ENCODE results near the gene SRRM4.
"Not testable (repeated sequence)": the region's sequence is repeated elsewhere in the genome, so short reads cannot be mapped to it uniquely, and the experiment has no call there.

SRRM4 gene

DNA sequence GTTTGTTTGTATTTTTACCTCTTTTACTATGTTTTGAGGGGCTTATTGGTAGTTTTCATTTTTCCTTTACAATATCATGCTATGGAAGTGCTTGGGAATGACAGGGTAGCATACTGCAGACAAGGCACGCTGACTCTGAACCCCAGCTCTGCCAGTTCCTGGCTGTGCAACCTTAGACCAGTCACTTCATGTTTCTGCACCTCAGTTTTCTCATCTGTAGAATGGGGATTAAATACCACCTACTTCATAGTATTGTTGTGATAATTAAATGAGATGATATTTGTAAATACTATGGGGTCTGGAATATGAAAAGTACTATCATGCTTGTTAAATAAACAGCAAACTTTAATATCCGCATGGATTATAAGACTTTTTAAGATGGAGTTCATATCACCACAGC lies 35.4 kb downstream of the SRRM4 start:
- Mint-ChIP-seq H3K4me1 (no peaks in the 10 kb centered on the region), H3K4me3 (no peak overlapping the region)

DNA sequence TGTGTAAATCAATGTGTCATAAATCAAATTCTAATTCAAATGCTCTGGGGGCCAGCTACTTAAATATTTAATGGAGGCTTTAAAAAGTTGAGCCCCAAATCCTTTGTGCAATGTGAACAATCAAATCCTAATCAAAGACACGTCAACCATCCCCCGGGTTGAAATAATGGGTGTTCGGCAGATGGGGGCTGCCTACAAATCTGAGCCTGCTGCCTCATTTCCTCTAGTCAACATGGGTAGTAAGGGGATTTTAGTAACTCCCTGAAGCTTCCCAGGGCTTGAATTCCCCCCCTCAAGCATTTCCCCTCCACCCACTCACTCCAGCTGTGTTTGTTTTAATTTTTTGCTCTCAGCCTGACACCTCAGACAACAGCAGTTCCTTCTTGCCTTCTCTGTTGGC lies 37.8 kb downstream of the SRRM4 start:
- Mint-ChIP-seq H3K27ac (ENCODE audit: low read depth) (no peak overlapping the region), H3K9me3 (peaks cover 20% of the 10 kb centered on the region), H3K4me1 (no peaks in the 10 kb centered on the region), H3K4me3 (no peak overlapping the region), H3K36me3 (ENCODE audit: insufficient read depth) (no peaks in the 10 kb centered on the region), H3K27me3 (peaks cover 8% of the 10 kb centered on the region)
- no peak for DNase-seq (ENCODE audit: low spot score in 2 of 2)
- ATAC-seq (replicated peaks; ENCODE audit: extremely low read depth, poor library complexity, severe bottlenecking) = no peak

More for the DNA sequence above, 35.4 kb downstream of the SRRM4 start:
- Mint-ChIP-seq H3K27ac (ENCODE audit: low read depth) (no peak overlapping the region), H3K9me3 (peaks cover 27% of the 10 kb centered on the region), H3K27me3 (peaks cover 8% of the 10 kb centered on the region), H3K36me3 (ENCODE audit: insufficient read depth) (no peaks in the 10 kb centered on the region)
- DNase-seq (ENCODE audit: low spot score in 2 of 2) (no peak), ATAC-seq (replicated peaks; ENCODE audit: extremely low read depth, poor library complexity, severe bottlenecking) (no peak)

DNA sequence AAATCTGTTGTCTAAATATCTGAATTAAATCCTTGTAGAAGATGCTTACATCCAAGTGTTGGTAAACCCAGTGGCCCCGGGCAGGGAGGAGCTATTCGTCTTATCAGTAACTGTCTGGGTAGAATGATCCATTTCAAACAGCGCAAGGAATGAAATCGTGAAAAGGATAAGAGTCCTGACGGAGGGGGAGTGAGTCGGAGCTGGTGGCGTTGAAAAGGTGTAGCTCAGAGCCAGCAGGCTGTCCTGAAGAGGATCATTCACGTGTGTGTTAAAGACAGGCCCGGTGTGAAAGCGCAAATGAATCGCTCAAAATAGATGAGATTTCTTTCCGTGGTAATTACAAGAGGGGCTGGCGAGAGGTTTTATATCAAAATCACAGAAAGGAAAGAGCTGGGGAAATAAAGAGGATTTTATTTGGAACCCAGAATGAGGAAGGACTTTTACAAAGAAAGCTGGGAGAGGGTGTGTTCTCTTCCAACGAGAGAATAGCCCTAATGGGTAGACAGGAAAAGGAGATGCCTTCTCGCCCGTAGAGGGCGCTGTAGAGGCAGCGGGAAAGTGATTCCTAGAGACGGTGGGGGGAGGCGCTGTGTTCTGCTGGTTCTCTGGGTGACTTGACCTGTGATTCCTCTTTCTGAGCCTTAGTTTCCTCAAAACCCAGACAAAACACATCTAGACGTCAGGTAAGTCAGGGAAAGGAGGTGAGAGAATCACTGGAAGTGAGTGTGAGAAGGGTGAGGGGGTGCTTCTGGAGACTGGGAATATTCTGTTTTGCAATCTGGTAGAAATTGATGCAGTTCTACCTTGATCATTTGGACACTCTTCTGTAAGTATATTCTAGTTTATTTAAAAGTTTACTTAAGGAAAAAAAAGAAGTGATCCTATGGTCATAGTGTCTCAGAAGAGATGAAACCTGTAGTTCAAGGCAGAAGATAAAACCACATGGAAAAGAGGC lies 39.3 kb downstream of the SRRM4 start:
- Mint-ChIP-seq H3K4me1 (no peaks in the 10 kb centered on the region), H3K9me3 (peaks cover 17% of the 10 kb centered on the region), H3K4me3 (no peak overlapping the region), H3K27me3 (peaks cover 8% of the 10 kb centered on the region), H3K36me3 (ENCODE audit: insufficient read depth) (no peaks in the 10 kb centered on the region), H3K27ac (ENCODE audit: low read depth) (no peak overlapping the region)
- DNase-seq (ENCODE audit: low spot score in 2 of 2) (no peak), ATAC-seq (replicated peaks; ENCODE audit: extremely low read depth, poor library complexity, severe bottlenecking) (no peak)

DNA sequence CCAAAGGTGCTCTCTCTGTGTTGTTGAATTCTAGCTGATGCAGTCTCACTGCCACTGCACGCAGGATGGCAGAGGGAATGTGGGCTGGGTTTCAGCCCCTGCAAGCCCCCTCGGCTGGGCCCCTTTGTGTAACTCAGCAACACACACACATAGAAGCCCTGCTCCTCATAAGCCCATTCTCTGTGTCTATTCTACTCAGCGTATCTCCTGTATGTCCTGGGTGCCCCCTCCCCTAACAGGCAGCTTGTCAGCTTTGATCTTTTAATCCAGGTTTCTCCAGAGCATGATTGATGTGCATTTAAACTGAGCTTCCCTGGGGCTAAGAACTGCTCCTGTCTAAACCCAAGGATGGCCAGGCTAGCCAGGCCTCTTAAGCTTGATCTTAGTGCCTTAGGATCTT lies 43.0 kb downstream of the SRRM4 start:
- ATAC-seq (replicated peaks; ENCODE audit: extremely low read depth, poor library complexity, severe bottlenecking) (no peak), DNase-seq (ENCODE audit: low spot score in 2 of 2) (no peak)
- no peaks in the 10 kb centered on the region for H3K36me3 Mint-ChIP-seq (ENCODE audit: insufficient read depth)
- no peaks in the 10 kb centered on the region for H3K4me1 Mint-ChIP-seq
- no peak overlapping the region for H3K27ac Mint-ChIP-seq (ENCODE audit: low read depth)
- no peak overlapping the region for H3K4me3 Mint-ChIP-seq
- peaks cover 3% of the 10 kb centered on the region for H3K27me3 Mint-ChIP-seq
- H3K9me3 Mint-ChIP-seq = peaks cover 13% of the 10 kb centered on the region

DNA sequence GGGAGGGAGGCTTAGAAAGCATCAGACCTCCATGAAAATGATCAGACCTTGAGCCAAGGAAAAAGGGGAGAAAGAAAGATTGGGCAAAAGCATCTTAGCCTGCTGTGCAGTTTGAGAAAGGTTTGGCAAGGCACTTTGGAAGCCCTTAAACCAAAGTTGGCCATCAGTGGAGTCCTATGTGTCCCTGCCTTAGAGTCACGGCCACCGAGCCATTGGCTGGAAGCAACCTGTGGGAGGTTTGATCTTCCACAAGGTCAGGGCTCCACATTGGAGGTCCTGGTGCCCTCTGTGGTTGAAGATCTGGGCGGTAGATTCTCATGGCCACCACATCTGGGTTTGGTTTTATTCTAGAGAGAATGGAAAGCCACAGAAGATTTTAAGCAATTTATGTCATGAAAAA lies 44.4 kb downstream of the SRRM4 start:
- H3K9me3 Mint-ChIP-seq = peaks cover 6% of the 10 kb centered on the region
- DNase-seq (ENCODE audit: low spot score in 2 of 2) = no peak
- no peaks in the 10 kb centered on the region for H3K27me3 Mint-ChIP-seq
- no peaks in the 10 kb centered on the region for H3K36me3 Mint-ChIP-seq (ENCODE audit: insufficient read depth)
- no peaks in the 10 kb centered on the region for H3K4me1 Mint-ChIP-seq
- no peak for ATAC-seq (replicated peaks; ENCODE audit: extremely low read depth, poor library complexity, severe bottlenecking)
- H3K27ac Mint-ChIP-seq (ENCODE audit: low read depth) = no peak overlapping the region
- H3K4me3 Mint-ChIP-seq = no peak overlapping the region

DNA sequence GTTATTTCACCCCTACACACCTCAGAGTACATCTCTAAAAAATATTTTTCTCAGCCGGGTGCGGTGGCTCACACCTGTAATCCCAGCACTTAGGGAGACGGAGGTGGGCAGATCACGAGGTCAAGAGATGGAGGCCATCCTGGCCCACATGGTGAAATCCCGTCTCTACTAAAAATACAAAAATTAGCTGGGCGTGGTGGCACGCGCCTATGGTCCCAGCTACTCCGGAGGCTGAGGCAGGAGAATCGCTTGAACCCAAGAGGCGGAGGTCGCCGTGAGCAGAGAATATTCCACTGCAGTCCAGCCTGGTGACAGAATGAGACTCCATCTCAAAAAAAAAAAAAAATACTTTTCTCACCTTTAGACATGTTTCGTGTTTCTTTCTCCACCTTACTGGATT lies 52.0 kb downstream of the SRRM4 start:
- H3K36me3 Mint-ChIP-seq (ENCODE audit: insufficient read depth) = not testable (repeated sequence)

DNA sequence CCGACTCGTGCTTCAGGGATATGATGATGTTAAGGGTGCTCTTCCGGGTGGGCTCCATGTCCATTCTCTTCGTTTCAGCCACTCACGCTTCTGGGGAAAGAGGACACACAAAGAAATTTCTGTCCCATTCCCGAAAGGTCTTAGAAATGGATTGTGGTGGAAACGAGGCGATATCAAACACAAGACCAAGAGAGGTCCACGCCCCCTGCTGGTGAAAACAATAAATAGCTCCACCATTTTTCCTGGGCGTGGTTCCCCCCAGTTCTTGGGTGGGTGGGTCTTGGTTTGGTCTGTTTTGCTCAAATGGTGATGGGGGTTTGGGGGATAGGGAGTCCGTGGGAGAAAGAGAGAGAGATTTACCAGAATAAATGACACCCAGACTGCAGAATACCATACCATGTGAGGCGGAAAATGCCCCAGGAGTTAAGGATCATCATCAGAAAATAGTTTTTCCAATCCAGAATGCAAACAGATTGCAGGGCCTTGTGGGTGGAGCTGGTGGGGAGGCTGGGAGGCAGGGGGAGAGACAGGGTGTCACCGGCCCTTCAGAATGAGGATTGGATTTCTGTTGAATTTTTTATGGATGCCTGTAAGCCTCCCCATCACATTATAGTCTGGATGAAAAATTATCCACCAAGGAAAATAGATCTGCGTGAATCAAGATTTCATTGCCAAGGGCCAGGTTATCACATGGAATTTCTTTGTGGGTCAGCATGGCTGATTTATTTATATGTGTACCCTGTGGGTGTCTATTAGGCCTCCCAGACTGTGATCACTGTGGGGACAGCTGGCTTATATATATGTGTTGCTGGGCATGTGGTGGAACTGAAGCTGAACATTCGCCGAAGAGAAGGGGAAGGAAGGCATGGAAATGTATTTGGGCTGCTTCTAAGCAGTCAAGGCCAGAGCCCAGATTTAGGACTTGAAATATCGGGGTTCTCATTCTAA lies 55.8 kb downstream of the SRRM4 start:
- peaks cover 2% of the 10 kb centered on the region for H3K36me3 Mint-ChIP-seq (ENCODE audit: insufficient read depth)
- ATAC-seq (replicated peaks; ENCODE audit: extremely low read depth, poor library complexity, severe bottlenecking) (no peak), DNase-seq (ENCODE audit: low spot score in 2 of 2) (no peak)
- H3K27ac Mint-ChIP-seq (ENCODE audit: low read depth) = no peak overlapping the region
- H3K27me3 Mint-ChIP-seq = no peaks in the 10 kb centered on the region
- H3K4me1 Mint-ChIP-seq = no peaks in the 10 kb centered on the region
- H3K4me3 Mint-ChIP-seq = no peak overlapping the region
- no peaks in the 10 kb centered on the region for H3K9me3 Mint-ChIP-seq

More for the DNA sequence above, 52.0 kb downstream of the SRRM4 start:
- not testable (repeated sequence) for H3K27me3 Mint-ChIP-seq; ATAC-seq (replicated peaks; ENCODE audit: extremely low read depth, poor library complexity, severe bottlenecking); H3K9me3 Mint-ChIP-seq; H3K4me1 Mint-ChIP-seq; DNase-seq (ENCODE audit: low spot score in 2 of 2); H3K27ac Mint-ChIP-seq (ENCODE audit: low read depth); H3K4me3 Mint-ChIP-seq

DNA sequence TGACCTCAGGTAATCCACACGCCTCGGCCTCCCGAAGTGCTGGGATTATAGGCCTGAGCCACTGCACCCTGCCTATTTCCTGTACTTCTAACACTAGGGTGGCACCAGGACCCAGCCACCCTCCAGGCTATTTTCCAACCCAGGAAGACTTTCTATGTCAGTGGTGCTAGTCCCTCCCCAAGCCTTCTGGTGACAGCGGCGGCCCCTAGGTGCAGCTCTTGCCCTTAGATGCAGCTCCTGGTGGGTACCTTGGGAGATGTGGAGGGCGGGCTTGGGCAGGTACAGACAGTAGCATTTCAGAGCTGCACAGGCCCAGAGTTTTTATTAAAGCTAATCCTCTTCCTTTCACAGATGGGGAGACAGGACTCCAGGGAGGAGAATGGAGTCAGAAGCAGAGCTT lies 62.8 kb downstream of the SRRM4 start:
- no peak overlapping the region for H3K4me3 Mint-ChIP-seq
- peaks cover 1% of the 10 kb centered on the region for H3K36me3 Mint-ChIP-seq (ENCODE audit: insufficient read depth)
- peaks cover 5% of the 10 kb centered on the region for H3K9me3 Mint-ChIP-seq
- ATAC-seq (replicated peaks; ENCODE audit: extremely low read depth, poor library complexity, severe bottlenecking) = no peak
- no peak overlapping the region for H3K27ac Mint-ChIP-seq (ENCODE audit: low read depth)
- H3K27me3 Mint-ChIP-seq = no peaks in the 10 kb centered on the region
- no peak for DNase-seq (ENCODE audit: low spot score in 2 of 2)
- no peaks in the 10 kb centered on the region for H3K4me1 Mint-ChIP-seq

DNA sequence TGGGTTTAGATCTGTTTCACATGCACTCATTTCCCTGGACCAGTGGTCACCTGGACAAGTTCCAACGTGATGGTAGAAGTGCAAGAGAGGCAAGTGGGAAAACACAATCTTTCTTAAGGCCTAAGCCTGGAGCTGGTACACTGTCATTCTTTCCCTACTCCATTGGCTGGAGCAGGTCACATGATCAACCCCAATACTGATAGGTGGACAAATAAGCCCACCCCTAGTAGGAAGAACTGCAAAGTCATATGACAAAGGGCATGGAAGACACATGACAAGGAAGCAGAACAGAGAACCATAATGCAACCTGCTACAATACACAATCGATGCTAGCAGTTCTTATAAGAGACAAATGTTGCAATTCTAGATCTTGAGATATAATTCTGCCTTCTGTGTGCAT lies 66.3 kb downstream of the SRRM4 start:
- H3K36me3 Mint-ChIP-seq (ENCODE audit: insufficient read depth) = peaks cover 4% of the 10 kb centered on the region
- no peaks in the 10 kb centered on the region for H3K4me1 Mint-ChIP-seq
- no peak overlapping the region for H3K27ac Mint-ChIP-seq (ENCODE audit: low read depth)
- H3K27me3 Mint-ChIP-seq = no peaks in the 10 kb centered on the region
- peaks cover 8% of the 10 kb centered on the region for H3K9me3 Mint-ChIP-seq
- no peak overlapping the region for H3K4me3 Mint-ChIP-seq
- no peak for DNase-seq (ENCODE audit: low spot score in 2 of 2)
- ATAC-seq (replicated peaks; ENCODE audit: extremely low read depth, poor library complexity, severe bottlenecking) = no peak

DNA sequence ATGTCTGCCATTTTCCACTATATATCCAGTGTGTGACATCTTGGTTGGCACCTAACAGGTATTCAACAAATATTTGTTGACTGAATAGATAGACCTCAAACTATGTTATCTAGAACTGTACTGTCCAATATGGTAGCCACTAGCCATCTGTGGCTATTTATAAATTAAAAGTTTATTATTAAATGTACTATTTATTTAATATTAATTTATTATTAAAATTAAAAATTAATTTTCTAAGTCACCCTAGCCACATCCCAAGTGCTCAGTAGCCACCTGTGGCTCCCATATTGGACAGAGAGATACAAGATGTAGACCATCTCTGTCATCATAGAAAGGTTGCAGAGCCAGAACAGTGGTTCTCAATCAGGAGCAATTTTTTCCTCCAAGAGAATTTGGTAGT lies 69.3 kb downstream of the SRRM4 start:
- no peak for ATAC-seq (replicated peaks; ENCODE audit: extremely low read depth, poor library complexity, severe bottlenecking)

DNA sequence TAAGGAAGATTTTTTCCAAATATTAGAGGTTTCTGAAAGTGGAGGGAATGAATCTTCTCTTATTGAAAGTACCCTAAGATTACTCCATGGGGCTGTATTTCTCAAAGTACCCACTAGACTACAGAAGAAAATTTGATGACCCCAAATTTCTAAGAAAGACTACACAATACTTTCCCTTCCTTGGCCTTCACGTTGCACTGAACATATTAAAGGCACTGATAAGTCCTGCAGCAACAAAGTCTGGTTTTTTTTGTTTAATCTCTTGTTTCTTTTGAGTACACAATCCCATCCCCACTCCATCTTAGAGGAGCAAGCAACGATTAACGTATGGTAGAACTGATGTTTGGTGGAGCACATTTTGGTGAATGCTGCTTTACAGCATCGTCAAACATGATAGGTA lies 70.1 kb downstream of the SRRM4 start:
- H3K4me1 Mint-ChIP-seq = no peaks in the 10 kb centered on the region

More for the DNA sequence above, 69.3 kb downstream of the SRRM4 start:
- H3K9me3 Mint-ChIP-seq = peaks cover 13% of the 10 kb centered on the region
- no peak overlapping the region for H3K4me3 Mint-ChIP-seq
- H3K27me3 Mint-ChIP-seq = no peaks in the 10 kb centered on the region
- H3K4me1 Mint-ChIP-seq = no peaks in the 10 kb centered on the region
- no peak for DNase-seq (ENCODE audit: low spot score in 2 of 2)
- peaks cover 3% of the 10 kb centered on the region for H3K36me3 Mint-ChIP-seq (ENCODE audit: insufficient read depth)
- no peak overlapping the region for H3K27ac Mint-ChIP-seq (ENCODE audit: low read depth)

DNA sequence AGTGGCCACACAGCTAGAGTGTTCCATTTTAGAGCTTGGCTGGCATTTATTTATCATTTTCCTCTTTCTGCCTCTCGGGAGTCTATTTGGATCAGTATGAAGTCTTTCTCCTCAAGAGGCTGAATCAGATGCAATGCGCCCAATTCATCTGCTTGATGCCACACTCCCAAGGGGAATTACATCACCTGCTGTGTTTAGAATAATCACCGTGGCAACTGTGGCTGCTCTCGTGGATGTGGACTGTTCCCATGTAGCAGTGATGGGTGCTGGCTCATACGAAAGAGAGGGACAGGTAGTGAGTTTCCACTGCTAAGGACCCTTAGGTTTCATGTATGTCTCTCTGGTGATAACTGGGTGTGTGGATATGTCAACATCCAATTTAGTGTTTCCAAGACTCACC lies 70.7 kb downstream of the SRRM4 start:
- H3K9me3 Mint-ChIP-seq = peaks cover 13% of the 10 kb centered on the region
- no peak for ATAC-seq (replicated peaks; ENCODE audit: extremely low read depth, poor library complexity, severe bottlenecking)
- H3K4me1 Mint-ChIP-seq = no peaks in the 10 kb centered on the region
- no peak overlapping the region for H3K27ac Mint-ChIP-seq (ENCODE audit: low read depth)
- H3K4me3 Mint-ChIP-seq = no peak overlapping the region
- H3K36me3 Mint-ChIP-seq (ENCODE audit: insufficient read depth) = peaks cover 5% of the 10 kb centered on the region
- no peak for DNase-seq (ENCODE audit: low spot score in 2 of 2)
- H3K27me3 Mint-ChIP-seq = no peaks in the 10 kb centered on the region

More for the DNA sequence above, 70.1 kb downstream of the SRRM4 start:
- Mint-ChIP-seq H3K4me3 (no peak overlapping the region), H3K27ac (ENCODE audit: low read depth) (no peak overlapping the region), H3K36me3 (ENCODE audit: insufficient read depth) (peaks cover 5% of the 10 kb centered on the region), H3K9me3 (peaks cover 13% of the 10 kb centered on the region), H3K27me3 (no peaks in the 10 kb centered on the region)
- ATAC-seq (replicated peaks; ENCODE audit: extremely low read depth, poor library complexity, severe bottlenecking) = no peak
- no peak for DNase-seq (ENCODE audit: low spot score in 2 of 2)

Data from central memory CD8-positive, alpha-beta T cell (primary cell).